Gastroesophageal sphincter (tissue), 4 donors: ENCODE data around the gene TXLNB. TPM values are rescaled to one million over a fixed set of nuclear protein-coding genes. Genes with fewer than 3 reads are reported as not detected.
"Not testable (repeated sequence)": the region's sequence is repeated elsewhere in the genome, so short reads cannot be mapped to it uniquely, and the experiment has no call there.

Source experiments
- ATAC-seq: fragments of 150-250 bp; one replicate; pipeline ENCODE4 v1.9.1; 2016; ENCODE audit warnings: mild to moderate bottlenecking, moderate library complexity
- H3K27ac ChIP-seq, 4 donors: fragments of 200-600 bp; sonication (generic) in 3 of 4; 1 replicate in 3 of 4; 2 replicates in 1 of 4; pipeline ENCODE4 v1.5.1; 2016 to 2019
- H3K27me3 ChIP-seq: fragments of 200-600 bp; sonication (generic); one replicate; pipeline ENCODE4 v1.5.1; 2019
- H3K36me3 ChIP-seq, 2 donors: fragments of 200-600 bp; sonication (generic); one replicate each; pipeline ENCODE4 v1.5.1; 2019; ENCODE audit warnings: control low read depth in 1 of 2
- H3K4me1 ChIP-seq, 3 donors: fragments of 200-600 bp; sonication (generic); 1 replicate in 2 of 3; 2 replicates in 1 of 3; pipeline ENCODE4 v1.5.1; 2016 to 2019; ENCODE audit warnings: control low read depth in 2 of 3
- H3K4me3 ChIP-seq, 2 donors: fragments of 200-600 bp; sonication (generic); one replicate each; pipeline ENCODE4 v1.5.1; 2019; ENCODE audit warnings: mild to moderate bottlenecking in 1 of 2, moderate library complexity in 1 of 2
- H3K9me3 ChIP-seq, 3 donors: fragments of 200-600 bp; sonication (generic); one replicate each; pipeline ENCODE4 v1.5.1; 2017 to 2019; ENCODE audit warnings: control low read depth in 2 of 3
- CTCF ChIP-seq, 4 experiments: fragments of 200-600 bp in 2 of 4; fragments of 450-650 bp in 2 of 4; sonication (generic) in 1 of 4; IDR thresholded peaks; one replicate each; pipeline ENCODE4 v1.5.1; 2017 to 2019; ENCODE audit warnings: antibody characterized with exemption in 4 of 4, mild to moderate bottlenecking in 2 of 4, moderate library complexity in 2 of 4
- EP300 ChIP-seq: sonication (generic); formaldehyde crosslinking; IDR thresholded peaks from one replicate; pipeline ENCODE4 v1.6.1; 2017; ENCODE audit warnings: antibody characterized with exemption, mild to moderate bottlenecking
- POLR2A ChIP-seq, 2 donors: fragments of 450-650 bp; IDR thresholded peaks; one replicate each; pipeline ENCODE4 v1.6.1; 2017; ENCODE audit warnings: antibody characterized with exemption in 2 of 2, mild to moderate bottlenecking in 2 of 2, moderate library complexity in 1 of 2
- POLR2AphosphoS5 ChIP-seq: sonication (generic); formaldehyde crosslinking; IDR thresholded peaks from one replicate; pipeline ENCODE4 v1.6.1; 2017; ENCODE audit warnings: antibody characterized with exemption
- WGBS, 2 donors: methylation state at CpG; one replicate each; pipeline ENCODE4 v1.1.5; 2018; ENCODE audit warnings: low coverage in 1 of 2; 5-methylcytosine and 5-hydroxymethylcytosine counted together
- total RNA-seq, 4 donors: library from RNA; depleted of rRNA; stranded (reverse); fragments of >200 nt; gene quantifications; one replicate each; pipeline ENCODE4 v1.1.0, GENCODE V29; 2016

The TXLNB gene
- total RNA-seq, 4 donors from 2014 or later, result 0.67 to 5.4 (median 2.6) TPM

- WGBS, 2 donors, result 0 to 30% methylated on average over 1 to 3 of the region's 7 CpGs
- Histone ChIP-seq H3K4me3 (no peak overlapping the region), H3K27me3 (no peaks in the 10 kb centered on the region), H3K4me1 (peaks cover 0 to 10% (median 2%) of the 10 kb centered on the region in 3 donors), H3K9me3 (no peaks in the 10 kb centered on the region), H3K36me3 (no peaks in the 10 kb centered on the region), H3K27ac (peak overlapping the region in 3 of 4 donors; percentile 27 to 54 (median 44))
- peak; percentile 94 for ATAC-seq
- TF ChIP-seq CTCF (IDR thresholded peaks at IDR 0.05) (peak; percentile 50 to 87 (median 76)), POLR2A (IDR thresholded peaks at IDR 0.05) (no peak), EP300 (no peak), POLR2AphosphoS5 (no peak)
These were observed 72.5 kb downstream of the TXLNB start for GRCh38 chr6:139219271-139219729.

GRCh38 chr6:139212460-139212859 is 79.3 kb downstream of the TXLNB start:
- not testable (repeated sequence) for H3K4me3 ChIP-seq, H3K36me3 ChIP-seq, H3K4me1 ChIP-seq, ATAC-seq, H3K27me3 ChIP-seq, H3K27ac ChIP-seq
- H3K9me3 ChIP-seq, result peaks cover 0 to 36% (median 0%) of the 10 kb centered on the region in 3 donors
- WGBS, 2 donors, result no CpG with 5 or more reads among the region's 2 CpGs

GRCh38 chr6:139210766-139211165 is 81.0 kb downstream of the TXLNB start:
- H3K27me3 ChIP-seq, ATAC-seq, H3K4me3 ChIP-seq, H3K4me1 ChIP-seq, H3K36me3 ChIP-seq, H3K27ac ChIP-seq: not testable (repeated sequence)
- WGBS, 2 donors, result 100% methylated on average over 2 of the region's 10 CpGs; no CpG with 5 or more reads in 1 of the 2 donors
- peaks cover 0 to 51% (median 0%) of the 10 kb centered on the region in 3 donors for H3K9me3 ChIP-seq

- Histone ChIP-seq H3K4me1 (no peaks in the 10 kb centered on the region), H3K4me3 (no peak overlapping the region), H3K9me3 (peaks cover 0 to 51% (median 0%) of the 10 kb centered on the region in 3 donors), H3K27me3 (no peaks in the 10 kb centered on the region), H3K27ac (no peak overlapping the region), H3K36me3 (no peaks in the 10 kb centered on the region)
- WGBS, 2 donors, result 77 to 100% methylated on average over 2 to 3 of the region's 3 CpGs
- no peak for ATAC-seq
- no peak for TF ChIP-seq EP300
- no peak for TF ChIP-seq CTCF (IDR thresholded peaks at IDR 0.05)
- TF ChIP-seq POLR2A (IDR thresholded peaks at IDR 0.05), result no peak
- TF ChIP-seq POLR2AphosphoS5, result no peak
These were observed 86.0 kb downstream of the TXLNB start for GRCh38 chr6:139205843-139206242.

GRCh38 chr6:139204978-139205377 is 86.8 kb downstream of the TXLNB start:
- Histone ChIP-seq H3K4me3 (no peak overlapping the region), H3K9me3 (peaks cover 0 to 43% (median 0%) of the 10 kb centered on the region in 3 donors), H3K4me1 (no peaks in the 10 kb centered on the region), H3K27ac (no peak overlapping the region), H3K36me3 (no peaks in the 10 kb centered on the region), H3K27me3 (no peaks in the 10 kb centered on the region)
- WGBS, 2 donors, result 100% methylated on average over 2 of the region's 2 CpGs; no CpG with 5 or more reads in 1 of the 2 donors
- no peak for ATAC-seq
- no peak for TF ChIP-seq POLR2AphosphoS5
- TF ChIP-seq POLR2A (IDR thresholded peaks at IDR 0.05), result no peak
- no peak for TF ChIP-seq CTCF (IDR thresholded peaks at IDR 0.05)
- TF ChIP-seq EP300, result no peak

GRCh38 chr6:139201378-139201777 is 90.4 kb downstream of the TXLNB start:
- no peak for TF ChIP-seq EP300
- no peak for TF ChIP-seq CTCF (IDR thresholded peaks at IDR 0.05)
- TF ChIP-seq POLR2A (IDR thresholded peaks at IDR 0.05), result no peak
- no peak for TF ChIP-seq POLR2AphosphoS5
- no peak overlapping the region for H3K27ac ChIP-seq
- H3K4me1 ChIP-seq, result no peaks in the 10 kb centered on the region
- no peaks in the 10 kb centered on the region for H3K27me3 ChIP-seq
- no peak for ATAC-seq
- peaks cover 0 to 10% (median 0%) of the 10 kb centered on the region in 3 donors for H3K9me3 ChIP-seq
- H3K36me3 ChIP-seq, result no peaks in the 10 kb centered on the region
- H3K4me3 ChIP-seq, result no peak overlapping the region
- WGBS, 2 donors, result 84 to 96% methylated on average over 4 of the region's 4 CpGs
